Panc1 (cell line): Measurements from ENCODE around the gene PPP6R2. TPM values are rescaled to one million over a fixed set of nuclear protein-coding genes. Genes with fewer than 3 reads are reported as not detected.

Experiments used
- ATAC-seq: fragments of 200-7000 bp; cut with Tn5 transposase; 2 replicates; pipeline ENCODE4 v1.9.1; 2020; ENCODE audit warnings: mild to moderate bottlenecking, moderate library complexity
- BruUV-seq: library from RNA; stranded (reverse); fragments of 400-500 nt; replicated peaks from 2 replicates; lab custom pipeline; 2021; lab: Mats Ljungman, UMichigan
- CTCF ChIA-PET: fragments of 300-600 bp; sonication (Branson Sonifier 250); formaldehyde crosslinking; loops from one replicate; lab custom pipeline; 2022; ENCODE audit warnings: antibody characterized with exemption; lab: Charles Lee
- POLR2A ChIA-PET: fragments of 300-600 bp; sonication (Branson Sonifier 250); formaldehyde crosslinking; loops from one replicate; lab custom pipeline; 2022; ENCODE audit warnings: antibody characterized with exemption; lab: Charles Lee
- DNase-seq: peaks from one replicate; pipeline ENCODE4 v3.0.0-alpha.2; 2010; ENCODE audit warnings: low read depth, low spot score
- H3K27ac ChIP-seq: 2 replicates; pipeline ENCODE4 v1.5.1; 2011; ENCODE audit warnings: mild to moderate bottlenecking, low read length, inconsistent platforms
- H3K27me3 ChIP-seq: fragments of 200-500 bp; sonication (Bioruptor generic); 2 replicates; pipeline ENCODE4 v1.6.0; 2014; ENCODE audit warnings: low read length, inconsistent platforms; ENCODE audit not compliant: control insufficient read depth, insufficient read depth
- H3K36me3 ChIP-seq: fragments of 200-500 bp; sonication (Bioruptor generic); 2 replicates; pipeline ENCODE4 v1.5.1; 2014; ENCODE audit warnings: inconsistent platforms, mild to moderate bottlenecking, low read length, moderate library complexity; ENCODE audit not compliant: control insufficient read depth, insufficient read depth
- H3K4me1 ChIP-seq: 2 replicates; pipeline ENCODE4 v1.5.1; 2011; ENCODE audit warnings: inconsistent platforms, mild to moderate bottlenecking, low read length, moderate library complexity; ENCODE audit not compliant: control insufficient read depth, insufficient read depth
- H3K4me3 ChIP-seq, 2 experiments: 2 replicates each; pipeline ENCODE4 v1.5.1; 2011 to 2012; ENCODE audit warnings: low read depth in 2 of 2, low read length in 2 of 2, mild to moderate bottlenecking in 2 of 2, inconsistent platforms in 1 of 2, moderate library complexity in 1 of 2
- H3K9me3 ChIP-seq: fragments of 200-500 bp; sonication (Bioruptor generic); 2 replicates; pipeline ENCODE4 v1.5.1; 2014; ENCODE audit warnings: low read depth, mild to moderate bottlenecking, inconsistent platforms, low read length, moderate library complexity; ENCODE audit not compliant: control insufficient read depth, insufficient read depth
- POLR2AphosphoS5 ChIP-seq: IDR thresholded peaks from 2 replicates; pipeline ENCODE4 v1.6.1; 2012; ENCODE audit warnings: mild to moderate bottlenecking, low read depth, low read length, moderate library complexity
- SIN3A ChIP-seq: IDR thresholded peaks from 2 replicates; pipeline ENCODE4 v1.6.1; 2012; ENCODE audit warnings: low read depth, mild to moderate bottlenecking, low read length, moderate library complexity, borderline replicate concordance; ENCODE audit not compliant: insufficient read depth
- TCF7L2 ChIP-seq: IDR thresholded peaks from 2 replicates; pipeline ENCODE4 v1.6.1; 2011; ENCODE audit warnings: mild to moderate bottlenecking, low read depth, low read length, inconsistent platforms
- in situ Hi-C: cut with HindIII; loops from 2 replicates; pipeline ENCODE4 v1.10.0; 2016; ENCODE audit warnings: low sequenced_read_pairs, low pct_unique_long_range_greater_than_20kb
- intact Hi-C: fragments of 100-400 bp; cut with micrococcal nuclease; formaldehyde crosslinking; loops from one replicate; pipeline ENCODE4 v1.10.0; 2022; ENCODE audit not compliant: unreplicated experiment
- total RNA-seq: library from RNA; stranded (reverse); gene quantifications from one replicate; pipeline ENCODE4 v1.2.1, GENCODE V29; 2021; ENCODE audit not compliant: unreplicated experiment
- TF ChIP-seq, protein P1 (sequence below): fragments of 450-650 bp; IDR thresholded peaks from 2 replicates; pipeline ENCODE4 v1.5.1; 2017; ENCODE audit warnings: mild to moderate bottlenecking
- TF ChIP-seq, protein P2 (sequence below), 2 experiments: IDR thresholded peaks; 2 replicates each; pipeline ENCODE4 v1.6.1; 2011 to 2012; ENCODE audit warnings: low read depth in 2 of 2, control low read depth in 1 of 2, low read length in 1 of 2, mild to moderate bottlenecking in 1 of 2, moderate library complexity in 1 of 2; ENCODE audit not compliant: insufficient read depth in 1 of 2

PPP6R2 gene
- total RNA-seq, 1 experiment from 2014 or later: 52.8 TPM

DNA sequence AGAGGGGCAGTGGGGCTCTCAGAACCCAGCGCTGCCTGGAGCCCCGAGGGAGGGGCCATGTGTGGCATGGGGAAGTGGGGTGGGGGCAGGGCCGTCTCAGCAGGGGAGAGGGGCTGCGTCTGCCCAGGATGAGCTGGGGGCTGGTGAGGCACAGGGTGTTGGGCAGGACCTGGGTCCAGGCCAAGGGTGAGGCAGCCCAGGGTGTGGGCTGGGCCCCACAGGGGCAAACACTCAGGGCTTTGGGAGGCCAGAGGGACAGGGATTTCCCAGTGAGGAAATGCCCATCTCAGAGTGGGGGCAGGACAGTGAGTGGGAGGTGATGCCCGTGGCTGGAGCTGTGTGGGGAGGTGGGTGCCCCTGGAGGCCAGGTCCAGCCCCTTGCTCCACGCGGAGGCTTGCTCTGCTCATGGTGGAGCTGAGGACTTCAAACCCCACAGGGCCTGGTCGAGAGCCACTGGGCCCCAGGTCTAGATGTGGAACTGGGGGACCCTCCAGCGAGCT, 41.0 kb upstream of the PPP6R2 start:
- no TSS peak for BruUV-seq
- TF ChIP-seq, protein P1, sequence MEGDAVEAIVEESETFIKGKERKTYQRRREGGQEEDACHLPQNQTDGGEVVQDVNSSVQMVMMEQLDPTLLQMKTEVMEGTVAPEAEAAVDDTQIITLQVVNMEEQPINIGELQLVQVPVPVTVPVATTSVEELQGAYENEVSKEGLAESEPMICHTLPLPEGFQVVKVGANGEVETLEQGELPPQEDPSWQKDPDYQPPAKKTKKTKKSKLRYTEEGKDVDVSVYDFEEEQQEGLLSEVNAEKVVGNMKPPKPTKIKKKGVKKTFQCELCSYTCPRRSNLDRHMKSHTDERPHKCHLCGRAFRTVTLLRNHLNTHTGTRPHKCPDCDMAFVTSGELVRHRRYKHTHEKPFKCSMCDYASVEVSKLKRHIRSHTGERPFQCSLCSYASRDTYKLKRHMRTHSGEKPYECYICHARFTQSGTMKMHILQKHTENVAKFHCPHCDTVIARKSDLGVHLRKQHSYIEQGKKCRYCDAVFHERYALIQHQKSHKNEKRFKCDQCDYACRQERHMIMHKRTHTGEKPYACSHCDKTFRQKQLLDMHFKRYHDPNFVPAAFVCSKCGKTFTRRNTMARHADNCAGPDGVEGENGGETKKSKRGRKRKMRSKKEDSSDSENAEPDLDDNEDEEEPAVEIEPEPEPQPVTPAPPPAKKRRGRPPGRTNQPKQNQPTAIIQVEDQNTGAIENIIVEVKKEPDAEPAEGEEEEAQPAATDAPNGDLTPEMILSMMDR: no peak
- TF ChIP-seq POLR2AphosphoS5 (no peak), SIN3A (no peak), TCF7L2 (no peak)
- TF ChIP-seq, protein P2, sequence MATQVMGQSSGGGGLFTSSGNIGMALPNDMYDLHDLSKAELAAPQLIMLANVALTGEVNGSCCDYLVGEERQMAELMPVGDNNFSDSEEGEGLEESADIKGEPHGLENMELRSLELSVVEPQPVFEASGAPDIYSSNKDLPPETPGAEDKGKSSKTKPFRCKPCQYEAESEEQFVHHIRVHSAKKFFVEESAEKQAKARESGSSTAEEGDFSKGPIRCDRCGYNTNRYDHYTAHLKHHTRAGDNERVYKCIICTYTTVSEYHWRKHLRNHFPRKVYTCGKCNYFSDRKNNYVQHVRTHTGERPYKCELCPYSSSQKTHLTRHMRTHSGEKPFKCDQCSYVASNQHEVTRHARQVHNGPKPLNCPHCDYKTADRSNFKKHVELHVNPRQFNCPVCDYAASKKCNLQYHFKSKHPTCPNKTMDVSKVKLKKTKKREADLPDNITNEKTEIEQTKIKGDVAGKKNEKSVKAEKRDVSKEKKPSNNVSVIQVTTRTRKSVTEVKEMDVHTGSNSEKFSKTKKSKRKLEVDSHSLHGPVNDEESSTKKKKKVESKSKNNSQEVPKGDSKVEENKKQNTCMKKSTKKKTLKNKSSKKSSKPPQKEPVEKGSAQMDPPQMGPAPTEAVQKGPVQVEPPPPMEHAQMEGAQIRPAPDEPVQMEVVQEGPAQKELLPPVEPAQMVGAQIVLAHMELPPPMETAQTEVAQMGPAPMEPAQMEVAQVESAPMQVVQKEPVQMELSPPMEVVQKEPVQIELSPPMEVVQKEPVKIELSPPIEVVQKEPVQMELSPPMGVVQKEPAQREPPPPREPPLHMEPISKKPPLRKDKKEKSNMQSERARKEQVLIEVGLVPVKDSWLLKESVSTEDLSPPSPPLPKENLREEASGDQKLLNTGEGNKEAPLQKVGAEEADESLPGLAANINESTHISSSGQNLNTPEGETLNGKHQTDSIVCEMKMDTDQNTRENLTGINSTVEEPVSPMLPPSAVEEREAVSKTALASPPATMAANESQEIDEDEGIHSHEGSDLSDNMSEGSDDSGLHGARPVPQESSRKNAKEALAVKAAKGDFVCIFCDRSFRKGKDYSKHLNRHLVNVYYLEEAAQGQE (IDR thresholded peaks at IDR 0.05; ENCODE audit: insufficient read depth in 1 of 2, low read depth in 2 of 2, low read length in 1 of 2): no peak
- H3K4me1 ChIP-seq: peaks cover 68% of the 10 kb centered on the region
- POLR2A ChIA-PET: interaction anchor here (0.5 kb wide), 1 partner anchor 124 kb away, joined by 3 read pairs; no protein-coding TSS in a partner anchor
- H3K27ac ChIP-seq: peak overlapping the region; percentile 83
- no peak for DNase-seq
- H3K27me3 ChIP-seq: no peaks in the 10 kb centered on the region
- no peak overlapping the region for H3K4me3 ChIP-seq
- in situ Hi-C loops (no loop called here), intact Hi-C loops (no loop called here)
- ATAC-seq: no peak
- CTCF ChIA-PET: interaction anchor here (0.6 kb wide), 1 partner anchor 39 kb away, joined by 8 read pairs; no protein-coding TSS in a partner anchor
- no peaks in the 10 kb centered on the region; the same call in 1 of the 2 replicates for H3K36me3 ChIP-seq
- H3K9me3 ChIP-seq: no peaks in the 10 kb centered on the region

DNA sequence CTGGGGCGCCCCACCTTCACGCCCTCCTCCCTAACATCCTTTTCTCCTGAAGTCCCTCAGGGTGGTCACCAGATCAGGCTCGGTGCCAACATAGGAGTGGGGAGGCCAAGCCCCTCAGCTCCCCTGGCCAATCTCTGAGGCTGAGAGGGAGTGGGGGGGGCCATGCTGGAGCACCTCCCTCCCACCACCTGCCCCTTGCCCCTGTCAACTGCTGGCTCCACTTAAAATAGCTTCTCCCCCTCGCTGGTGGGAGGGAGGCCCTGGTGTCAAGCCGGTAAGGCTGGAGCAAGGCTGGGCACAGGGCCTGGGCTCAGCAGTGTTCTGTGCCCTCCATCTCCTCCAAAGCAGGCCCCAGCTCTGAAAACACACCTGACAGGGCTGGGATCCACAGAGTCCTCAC, 40.6 kb upstream of the PPP6R2 start:
- Histone ChIP-seq H3K27me3 (no peaks in the 10 kb centered on the region), H3K36me3 (no peaks in the 10 kb centered on the region; the same call in 1 of the 2 replicates), H3K27ac (peak overlapping the region; percentile 83), H3K4me3 (no peak overlapping the region), H3K4me1 (peaks cover 63% of the 10 kb centered on the region), H3K9me3 (no peaks in the 10 kb centered on the region)
- intact Hi-C loops: no loop called here
- BruUV-seq: no TSS peak
- in situ Hi-C loops: no loop called here
- TF ChIP-seq TCF7L2: no peak
- TF ChIP-seq, protein P1: no peak
- TF ChIP-seq, protein P2 (IDR thresholded peaks at IDR 0.05; ENCODE audit: insufficient read depth in 1 of 2, low read depth in 2 of 2, low read length in 1 of 2): no peak
- no peak for TF ChIP-seq POLR2AphosphoS5
- TF ChIP-seq SIN3A: no peak
- ATAC-seq (no peak), DNase-seq (no peak)
- POLR2A ChIA-PET: no interaction called here
- CTCF ChIA-PET: interaction anchor here (0.6 kb wide), 1 partner anchor 39 kb away, joined by 8 read pairs; no protein-coding TSS in a partner anchor
